Fibroblast of peridontal ligament (primary cell): ENCODE results near the gene AQP12B.

Experiments used
- DNase-seq: peaks from one replicate; pipeline ENCODE4 v3.0.0-alpha.2; 2010; ENCODE audit errors: extremely low read depth

Gene AQP12B

GRCh38 chr2:240632306-240632721 lies 50.4 kb downstream of the AQP12B start:
- no peak for DNase-seq

- no peak for DNase-seq
These were observed 51.0 kb downstream of the AQP12B start for GRCh38 chr2:240631548-240632305.

- no peak for DNase-seq
These were observed 51.7 kb downstream of the AQP12B start for GRCh38 chr2:240630771-240631547.

- DNase-seq = no peak
These were observed 52.5 kb downstream of the AQP12B start for GRCh38 chr2:240629968-240630770.

GRCh38 chr2:240629619-240629967 lies 53.1 kb downstream of the AQP12B start:
- no peak for DNase-seq

- no peak for DNase-seq
These were observed 53.7 kb downstream of the AQP12B start for GRCh38 chr2:240628808-240629618.

GRCh38 chr2:240628507-240628807 lies 54.2 kb downstream of the AQP12B start:
- DNase-seq = no peak

GRCh38 chr2:240627736-240628506 lies 54.8 kb downstream of the AQP12B start:
- no peak for DNase-seq

- no peak for DNase-seq
These were observed 56.0 kb downstream of the AQP12B start for GRCh38 chr2:240626531-240627300.
